Measurements from ENCODE around the gene CD274.

DNA sequence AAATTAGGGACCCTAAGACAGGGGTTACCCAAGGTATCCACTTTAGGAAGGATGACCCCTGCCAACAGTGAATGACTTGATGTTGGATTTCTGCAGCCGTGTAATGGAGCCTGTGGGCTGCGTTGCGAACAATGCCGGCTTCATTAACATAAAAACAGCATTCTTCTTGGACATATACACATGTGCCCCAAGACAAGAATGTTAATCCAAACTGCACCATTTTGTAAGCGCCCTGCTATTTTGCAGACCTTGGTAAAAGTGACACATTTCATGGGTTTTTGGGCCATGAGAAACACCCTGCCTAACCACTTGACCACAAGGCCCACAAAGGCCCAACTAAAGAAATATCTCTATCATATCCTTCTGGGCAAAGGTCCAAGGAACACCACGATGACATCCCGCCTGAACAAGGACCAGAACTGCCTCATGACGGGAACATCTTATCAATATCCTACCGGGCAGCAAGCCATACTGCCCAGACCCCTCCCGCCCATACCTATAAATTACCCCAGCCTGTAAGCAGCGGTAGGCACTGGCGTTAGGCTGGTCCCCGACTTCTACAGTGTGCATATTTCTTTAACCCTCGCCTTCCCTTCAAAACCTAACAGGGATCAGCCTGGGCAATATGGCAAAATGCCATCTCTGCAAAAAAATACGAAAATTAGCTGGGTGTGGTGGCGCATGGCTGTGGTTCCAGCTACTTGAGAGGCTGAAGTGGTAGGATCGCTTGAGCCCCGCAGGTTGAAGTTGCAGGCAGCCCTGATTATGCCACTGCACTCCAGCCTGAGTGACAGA, 50.3 kb downstream of the CD274 start:
- TF ChIP-seq, protein P1, sequence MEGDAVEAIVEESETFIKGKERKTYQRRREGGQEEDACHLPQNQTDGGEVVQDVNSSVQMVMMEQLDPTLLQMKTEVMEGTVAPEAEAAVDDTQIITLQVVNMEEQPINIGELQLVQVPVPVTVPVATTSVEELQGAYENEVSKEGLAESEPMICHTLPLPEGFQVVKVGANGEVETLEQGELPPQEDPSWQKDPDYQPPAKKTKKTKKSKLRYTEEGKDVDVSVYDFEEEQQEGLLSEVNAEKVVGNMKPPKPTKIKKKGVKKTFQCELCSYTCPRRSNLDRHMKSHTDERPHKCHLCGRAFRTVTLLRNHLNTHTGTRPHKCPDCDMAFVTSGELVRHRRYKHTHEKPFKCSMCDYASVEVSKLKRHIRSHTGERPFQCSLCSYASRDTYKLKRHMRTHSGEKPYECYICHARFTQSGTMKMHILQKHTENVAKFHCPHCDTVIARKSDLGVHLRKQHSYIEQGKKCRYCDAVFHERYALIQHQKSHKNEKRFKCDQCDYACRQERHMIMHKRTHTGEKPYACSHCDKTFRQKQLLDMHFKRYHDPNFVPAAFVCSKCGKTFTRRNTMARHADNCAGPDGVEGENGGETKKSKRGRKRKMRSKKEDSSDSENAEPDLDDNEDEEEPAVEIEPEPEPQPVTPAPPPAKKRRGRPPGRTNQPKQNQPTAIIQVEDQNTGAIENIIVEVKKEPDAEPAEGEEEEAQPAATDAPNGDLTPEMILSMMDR (IDR thresholded peaks at IDR 0.05), result no peak
- TF ChIP-seq POLR2A (IDR thresholded peaks at IDR 0.05), result no peak

Data from esophagus squamous epithelium (tissue), 4 donors.